GM23338 (cell line): ENCODE results near the gene DYNLL2. TPM values are rescaled to one million over a fixed set of nuclear protein-coding genes. Genes with fewer than 3 reads are reported as not detected.

Experiments
- ATAC-seq: fragments of 200-7000 bp; cut with Tn5 transposase; 3 replicates; pipeline ENCODE4 v1.9.1; 2020
- DNase-seq: peaks from one replicate; pipeline ENCODE4 v3.0.0-alpha.2; 2015; ENCODE audit warnings: low spot score
- H2AFZ ChIP-seq: fragments of 200-600 bp; sonication (generic); 2 replicates; pipeline ENCODE4 v1.8.0; 2016; ENCODE audit warnings: antibody characterized with exemption, mild to moderate bottlenecking, moderate library complexity
- H3F3A ChIP-seq: fragments of 200-600 bp; sonication (generic); replicated peaks from 2 replicates; pipeline ENCODE4 v1.8.0; 2017; ENCODE audit warnings: antibody characterized with exemption, mixed run types, low read depth
- H3K27ac ChIP-seq: fragments of 200-600 bp; sonication (generic); 2 replicates; pipeline ENCODE4 v1.6.1; 2016; ENCODE audit warnings: low read depth
- H3K27me3 ChIP-seq: fragments of 200-600 bp; sonication (generic); 2 replicates; pipeline ENCODE4 v1.8.0; 2016; ENCODE audit warnings: mild to moderate bottlenecking, mixed run types, moderate library complexity; ENCODE audit not compliant: insufficient read depth
- H3K36me3 ChIP-seq: fragments of 200-600 bp; sonication (generic); 2 replicates; pipeline ENCODE4 v1.8.0; 2016; ENCODE audit warnings: mild to moderate bottlenecking; ENCODE audit not compliant: insufficient read depth
- H3K4me1 ChIP-seq: fragments of 200-600 bp; sonication (generic); 2 replicates; pipeline ENCODE4 v1.8.0; 2016; ENCODE audit warnings: mild to moderate bottlenecking, moderate library complexity; ENCODE audit not compliant: insufficient read depth
- H3K4me2 ChIP-seq: fragments of 200-600 bp; sonication (generic); 2 replicates; pipeline ENCODE4 v1.7.1; 2017; ENCODE audit warnings: mixed run types
- H3K4me3 ChIP-seq: fragments of 200-600 bp; sonication (generic); 2 replicates; pipeline ENCODE4 v1.6.1; 2016; ENCODE audit warnings: mixed run types
- H3K79me2 ChIP-seq: fragments of 200-600 bp; sonication (generic); replicated peaks from 2 replicates; pipeline ENCODE4 v1.8.0; 2017; ENCODE audit warnings: mild to moderate bottlenecking; ENCODE audit not compliant: insufficient read depth
- H3K9me2 ChIP-seq: fragments of 200-600 bp; sonication (generic); 2 replicates; pipeline ENCODE4 v1.8.0; 2017; ENCODE audit not compliant: insufficient read depth
- H4K20me1 ChIP-seq: fragments of 200-600 bp; sonication (generic); replicated peaks from 2 replicates; pipeline ENCODE4 v1.8.0; 2017; ENCODE audit warnings: mild to moderate bottlenecking; ENCODE audit not compliant: insufficient read depth
- H3K27ac Mint-ChIP-seq: 2 replicates; pipeline ENCODE4 v1.8.0; 2020; ENCODE audit warnings: inconsistent platforms, mild to moderate bottlenecking, moderate library complexity, mixed read lengths
- H3K27me3 Mint-ChIP-seq: 3 replicates; pipeline ENCODE4 v1.8.0; 2022; ENCODE audit warnings: low read depth, mild to moderate bottlenecking, moderate library complexity, mixed read lengths, inconsistent platforms; ENCODE audit not compliant: insufficient read depth, poor library complexity
- H3K36me3 Mint-ChIP-seq: 3 replicates; pipeline ENCODE4 v1.8.0; 2021; ENCODE audit warnings: low read depth, mild to moderate bottlenecking, inconsistent platforms, moderate library complexity, mixed read lengths
- H3K4me1 Mint-ChIP-seq: 3 replicates; pipeline ENCODE4 v1.8.0; 2020; ENCODE audit warnings: mild to moderate bottlenecking, inconsistent platforms, mixed read lengths
- H3K4me3 Mint-ChIP-seq: 3 replicates; pipeline ENCODE4 v1.8.0; 2021; ENCODE audit warnings: moderate library complexity, mild to moderate bottlenecking, inconsistent platforms, mixed read lengths
- H3K9me3 Mint-ChIP-seq: 3 replicates; pipeline ENCODE4 v1.8.0; 2020; ENCODE audit warnings: moderate library complexity, mild to moderate bottlenecking, inconsistent platforms, mixed read lengths
- CREB1 ChIP-seq: fragments of 250-450 bp; sonication (Bioruptor Pico); IDR thresholded peaks from 2 replicates; pipeline ENCODE4 v1.5.0; 2020; ENCODE audit warnings: low read depth, mild to moderate bottlenecking, moderate library complexity
- CTCF ChIP-seq, 2 experiments: fragments of 200-600 bp in 1 of 2; sonication (generic) in 1 of 2; conservative IDR thresholded peaks; 2 replicates each; pipeline versions ENCODE4 v1.5.1 to v1.6.1; 2016 to 2017; ENCODE audit warnings: antibody characterized with exemption in 2 of 2, low read depth in 2 of 2, mild to moderate bottlenecking in 2 of 2, moderate library complexity in 1 of 2
- NANOG ChIP-seq: IDR thresholded peaks from 2 replicates; pipeline ENCODE4 v1.6.1; 2016; ENCODE audit warnings: antibody characterized with exemption, borderline replicate concordance
- POLR2AphosphoS5 ChIP-seq: IDR thresholded peaks from 2 replicates; pipeline ENCODE4 v1.6.1; 2016; ENCODE audit warnings: antibody characterized with exemption, low read depth
- STAT1 ChIP-seq: IDR thresholded peaks from one replicate; pipeline ENCODE4 v1.6.1; 2016; ENCODE audit warnings: antibody characterized with exemption; ENCODE audit not compliant: unreplicated experiment
- ZNF462 ChIP-seq: fragments of 250-450 bp; sonication (Bioruptor Pico); IDR thresholded peaks from 2 replicates; pipeline ENCODE4 v1.5.0; 2020; ENCODE audit warnings: mild to moderate bottlenecking, moderate library complexity
- polyA plus RNA-seq: library from polyadenylated mRNA; unstranded; fragments of >200 nt; fragmentation: Nextera tagmentation; extraction: Ambion mirVana; gene quantifications from 2 replicates; pipeline ENCODE4 v1.2.1, GENCODE V29; 2016
- total RNA-seq: library from RNA; depleted of rRNA; stranded (reverse); fragments of >200 nt; shearing (Covaris generic); gene quantifications from 2 replicates; pipeline ENCODE4 v1.2.3, GENCODE V29; 2014

The DYNLL2 gene
- total and polyA plus RNA-seq, 2 experiments from 2014 or later = 5.1 to 30.0 TPM

GRCh38 chr17:58050966-58051365, 32.3 kb upstream of the DYNLL2 start (continued):
- TF ChIP-seq CREB1 (CRISPR knock-in tag) = no peak
- TF ChIP-seq STAT1 = no peak
- TF ChIP-seq POLR2AphosphoS5 = no peak
- TF ChIP-seq NANOG = no peak
- TF ChIP-seq CTCF (conservative IDR thresholded peaks at IDR 0.05; ENCODE audit: low read depth in 2 of 2) = no peak
- no peak for TF ChIP-seq ZNF462 (CRISPR knock-in tag)

GRCh38 chr17:58051468-58051867, 31.8 kb upstream of the DYNLL2 start:
- Histone ChIP-seq H3K36me3 (no peaks in the 10 kb centered on the region), H2AFZ (no peak overlapping the region), H3K27me3 (no peaks in the 10 kb centered on the region), H3K79me2 (no peaks in the 10 kb centered on the region), H3K9me2 (no peaks in the 10 kb centered on the region), H4K20me1 (no peaks in the 10 kb centered on the region), H3K4me1 (peaks cover 6% of the 10 kb centered on the region), H3K4me3 (no peak overlapping the region), H3K27ac (no peak overlapping the region), H3K4me2 (no peak overlapping the region), H3F3A (0 out of 2 replicates have a peak, but pooled peaks cover 8% of the 10 kb centered on the region)
- Mint-ChIP-seq H3K27me3 (no peaks in the 10 kb centered on the region), H3K36me3 (no peaks in the 10 kb centered on the region), H3K27ac (no peak overlapping the region), H3K9me3 (no peaks in the 10 kb centered on the region), H3K4me1 (peaks cover 9% of the 10 kb centered on the region), H3K4me3 (no peak overlapping the region)
- ATAC-seq = no peak
- DNase-seq = no peak
- no peak for TF ChIP-seq CREB1 (CRISPR knock-in tag)
